NCI-H446 (cell line): ENCODE results near the gene PROK1.
A peak's percentile ranks its signal among the peaks of the same experiment; 100 is the strongest.
"Not testable (repeated sequence)": the region's sequence is repeated elsewhere in the genome, so short reads cannot be mapped to it uniquely, and the experiment has no call there.

Source experiments
- DNase-seq, 2 experiments: peaks; one replicate each; lab custom pipeline; 2025; lab: John Stamatoyannopoulos, UW

The PROK1 gene

GRCh38 chr1:110433803-110434202, 17.1 kb upstream of the PROK1 start:
- DNase-seq: no peak

GRCh38 chr1:110434946-110435345, 16.0 kb upstream of the PROK1 start:
- no peak for DNase-seq

GRCh38 chr1:110436635-110437034, 14.3 kb upstream of the PROK1 start:
- no peak for DNase-seq

- DNase-seq: not testable (repeated sequence)
These were observed 13.2 kb upstream of the PROK1 start for GRCh38 chr1:110437645-110438299.

- DNase-seq: no peak
These were observed 12.1 kb upstream of the PROK1 start for GRCh38 chr1:110438893-110439292.

- DNase-seq: not testable (repeated sequence)
These were observed 11.1 kb upstream of the PROK1 start for GRCh38 chr1:110439873-110440272.

GRCh38 chr1:110440877-110441276, 10.1 kb upstream of the PROK1 start:
- no peak for DNase-seq

- no peak for DNase-seq
These were observed 9.1 kb upstream of the PROK1 start for GRCh38 chr1:110441888-110442287.

GRCh38 chr1:110443451-110443850, 7.5 kb upstream of the PROK1 start:
- no peak for DNase-seq

GRCh38 chr1:110444561-110444960, 6.4 kb upstream of the PROK1 start:
- DNase-seq: no peak

- no peak for DNase-seq
These were observed 993 bp upstream of the PROK1 start for GRCh38 chr1:110449661-110450651.

- DNase-seq: no peak
These were observed 1.4 kb downstream of the PROK1 start for GRCh38 chr1:110452330-110452729.

GRCh38 chr1:110453829-110454228, 2.9 kb downstream of the PROK1 start:
- no peak for DNase-seq

- DNase-seq: no peak
These were observed 3.4 kb downstream of the PROK1 start for GRCh38 chr1:110454328-110454727.

- DNase-seq: no peak
These were observed 4.2 kb downstream of the PROK1 start for GRCh38 chr1:110455151-110455550.

- no peak for DNase-seq
These were observed 6.3 kb downstream of the PROK1 start for GRCh38 chr1:110457206-110457605.

- DNase-seq: peak; percentile 81 to 91
These were observed 9.6 kb downstream of the PROK1 start for GRCh38 chr1:110460253-110461220.

GRCh38 chr1:110462093-110462492, 11.1 kb downstream of the PROK1 start:
- DNase-seq: no peak

- DNase-seq: no peak
These were observed 12.0 kb downstream of the PROK1 start for GRCh38 chr1:110462964-110463363.

GRCh38 chr1:110463725-110464124, 12.8 kb downstream of the PROK1 start:
- DNase-seq: no peak

GRCh38 chr1:110464340-110464739, 13.4 kb downstream of the PROK1 start:
- DNase-seq: no peak
